Spleen (tissue), 7 donors: ENCODE measurements around the gene SPOP.

Experiments
- POLR2A ChIP-seq, 3 donors: fragments of 450-650 bp; IDR thresholded peaks; one replicate each; pipeline ENCODE4 v1.5.1; 2017; ENCODE audit warnings: antibody characterized with exemption in 3 of 3, mild to moderate bottlenecking in 1 of 3
- TF ChIP-seq, protein P1 (sequence below), 11 experiments: fragments of 200-600 bp in 7 of 11; fragments of 450-650 bp in 4 of 11; sonication (generic) in 4 of 11; IDR thresholded peaks in 8 of 11; conservative IDR thresholded peaks in 3 of 11; 1 replicate in 7 of 11; 2 replicates in 4 of 11; pipeline versions ENCODE4 v1.4.0 to v1.8.0; 2016 to 2021; ENCODE audit warnings: antibody characterized with exemption in 11 of 11, inconsistent platforms in 4 of 11, mild to moderate bottlenecking in 1 of 11
- donor health status: DM: no; HTN: no; CAD: no; lungs with moderate emphysema.
- donor health status: DM: no; HTN: no; CAD: no.
- donor health status: DM: no; HTN: no; CAD: no.

DNA sequence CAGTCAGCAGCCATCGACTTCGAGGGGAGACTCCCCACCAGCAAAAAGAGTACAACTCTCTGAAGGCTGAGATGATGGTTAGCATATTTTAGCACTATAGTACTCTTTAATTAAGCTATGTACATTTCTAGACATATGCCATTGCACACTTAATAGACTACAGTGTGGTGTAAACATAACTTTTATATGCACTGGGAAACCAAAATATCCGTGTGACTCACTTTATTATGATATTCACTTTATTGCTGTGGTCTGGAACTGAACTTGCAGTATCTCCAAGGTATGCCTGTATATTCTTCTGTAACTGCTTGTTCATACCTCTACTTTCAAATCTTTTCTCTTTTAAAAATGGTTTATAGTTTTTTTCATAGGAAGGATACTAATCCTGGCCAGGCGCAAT, 113.3 kb downstream of the SPOP start:
- TF ChIP-seq, protein P1, sequence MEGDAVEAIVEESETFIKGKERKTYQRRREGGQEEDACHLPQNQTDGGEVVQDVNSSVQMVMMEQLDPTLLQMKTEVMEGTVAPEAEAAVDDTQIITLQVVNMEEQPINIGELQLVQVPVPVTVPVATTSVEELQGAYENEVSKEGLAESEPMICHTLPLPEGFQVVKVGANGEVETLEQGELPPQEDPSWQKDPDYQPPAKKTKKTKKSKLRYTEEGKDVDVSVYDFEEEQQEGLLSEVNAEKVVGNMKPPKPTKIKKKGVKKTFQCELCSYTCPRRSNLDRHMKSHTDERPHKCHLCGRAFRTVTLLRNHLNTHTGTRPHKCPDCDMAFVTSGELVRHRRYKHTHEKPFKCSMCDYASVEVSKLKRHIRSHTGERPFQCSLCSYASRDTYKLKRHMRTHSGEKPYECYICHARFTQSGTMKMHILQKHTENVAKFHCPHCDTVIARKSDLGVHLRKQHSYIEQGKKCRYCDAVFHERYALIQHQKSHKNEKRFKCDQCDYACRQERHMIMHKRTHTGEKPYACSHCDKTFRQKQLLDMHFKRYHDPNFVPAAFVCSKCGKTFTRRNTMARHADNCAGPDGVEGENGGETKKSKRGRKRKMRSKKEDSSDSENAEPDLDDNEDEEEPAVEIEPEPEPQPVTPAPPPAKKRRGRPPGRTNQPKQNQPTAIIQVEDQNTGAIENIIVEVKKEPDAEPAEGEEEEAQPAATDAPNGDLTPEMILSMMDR (IDR thresholded peaks at IDR 0.05 in 8 of 11, conservative IDR thresholded peaks at IDR 0.05 in 3 of 11), result no peak
- TF ChIP-seq POLR2A (IDR thresholded peaks at IDR 0.05), result no peak
